ENCODE measurements around the gene ZDHHC20. TPM values are rescaled to one million over a fixed set of nuclear protein-coding genes. Genes with fewer than 3 reads are reported as not detected.

The ZDHHC20 gene, protein sequence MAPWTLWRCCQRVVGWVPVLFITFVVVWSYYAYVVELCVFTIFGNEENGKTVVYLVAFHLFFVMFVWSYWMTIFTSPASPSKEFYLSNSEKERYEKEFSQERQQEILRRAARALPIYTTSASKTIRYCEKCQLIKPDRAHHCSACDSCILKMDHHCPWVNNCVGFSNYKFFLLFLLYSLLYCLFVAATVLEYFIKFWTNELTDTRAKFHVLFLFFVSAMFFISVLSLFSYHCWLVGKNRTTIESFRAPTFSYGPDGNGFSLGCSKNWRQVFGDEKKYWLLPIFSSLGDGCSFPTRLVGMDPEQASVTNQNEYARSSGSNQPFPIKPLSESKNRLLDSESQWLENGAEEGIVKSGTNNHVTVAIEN
- 44.8 TPM for polyA plus RNA-seq (2013, experiment 1 of 2; ENCODE audit: insufficient read length)
- 52.5 TPM for polyA plus RNA-seq (2013, experiment 2 of 2; ENCODE audit: insufficient read length)

DNA sequence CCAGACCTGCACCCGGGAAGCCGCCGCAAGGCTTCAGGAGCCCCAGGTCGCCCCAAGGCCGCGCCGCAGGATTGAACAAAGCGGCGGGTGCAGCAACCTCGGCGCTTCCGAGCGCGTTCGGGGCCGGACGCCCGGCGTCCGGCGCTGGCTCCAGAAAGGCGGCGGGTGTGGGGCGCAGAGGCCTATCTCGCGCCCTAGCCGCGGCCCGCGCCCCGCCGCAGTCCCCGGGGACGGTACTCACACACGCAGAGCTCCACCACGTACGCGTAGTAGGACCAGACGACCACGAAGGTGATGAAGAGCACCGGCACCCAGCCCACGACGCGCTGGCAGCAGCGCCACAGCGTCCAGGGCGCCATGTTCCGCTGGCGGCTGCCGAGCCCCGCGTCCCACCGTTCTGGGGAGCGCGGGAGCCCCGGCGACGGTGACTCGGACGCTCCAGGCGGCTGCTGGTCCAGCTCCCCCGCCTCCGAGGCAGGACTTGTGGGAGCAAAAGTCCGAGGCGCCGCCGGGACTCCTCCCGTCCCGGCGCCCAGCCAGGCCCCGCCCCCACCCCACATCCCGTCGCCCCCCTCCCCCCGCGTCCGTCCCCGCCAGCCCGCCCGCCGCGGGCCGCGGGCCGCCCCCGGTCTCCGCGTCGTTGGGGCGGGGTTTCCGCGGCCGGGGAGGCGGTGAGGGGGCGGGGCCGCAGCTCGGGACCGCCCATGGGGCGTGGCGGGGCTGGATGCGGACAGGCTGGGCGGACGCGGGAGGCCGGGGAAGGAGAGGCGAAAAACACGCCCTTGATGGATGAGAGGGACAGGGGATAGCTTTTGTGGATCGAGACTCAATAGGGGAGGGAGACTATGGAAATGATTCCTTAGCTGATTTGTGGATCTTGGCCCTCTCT lies at the start of gene ZDHHC20:
ZDHHC20 (minus strand) TSS at position 491 of the 889 bp plus-strand sequence; CDS start at position 359, 132 bp downstream.
- peak; percentile 89 for DNase-seq

DNA sequence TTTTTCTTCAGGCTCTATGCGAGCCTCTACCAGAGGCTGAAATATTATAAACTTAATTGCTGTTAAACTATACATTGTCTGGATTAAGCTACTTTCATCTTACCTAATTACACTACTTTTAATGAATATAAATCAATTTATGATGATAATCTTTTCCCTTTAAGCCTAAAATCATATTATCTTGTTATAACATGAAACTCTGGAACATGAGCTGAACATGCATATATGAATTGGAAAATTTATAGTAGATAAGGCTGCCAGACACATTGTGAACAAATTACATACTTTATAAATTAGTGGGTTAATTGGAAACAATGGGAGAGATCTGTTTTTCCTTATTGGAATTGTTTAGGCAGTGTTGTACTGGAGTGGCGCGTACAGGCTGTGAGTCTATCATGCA lies 45.3 kb upstream of the ZDHHC20 start:
- DNase-seq: no peak

DNA sequence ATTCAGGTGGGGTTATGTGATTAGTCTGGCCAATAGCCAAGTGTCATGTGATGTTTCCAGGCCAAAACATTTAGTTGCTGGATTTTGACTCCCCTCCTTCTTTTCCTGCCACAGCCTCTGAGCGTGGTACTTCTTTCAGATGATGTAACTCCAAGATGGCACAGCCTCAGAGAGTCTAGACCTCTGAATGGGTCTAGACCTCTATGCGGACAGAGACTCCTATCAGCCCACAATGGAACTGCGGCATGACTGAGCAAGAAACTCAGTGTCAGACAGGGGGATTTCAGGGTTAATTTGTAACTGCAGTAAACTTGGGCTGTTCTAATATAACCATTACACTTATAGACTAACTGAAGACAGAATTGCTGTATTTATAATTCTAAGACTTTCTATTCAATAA lies 42.6 kb upstream of the ZDHHC20 start:
- DNase-seq: no peak

DNA sequence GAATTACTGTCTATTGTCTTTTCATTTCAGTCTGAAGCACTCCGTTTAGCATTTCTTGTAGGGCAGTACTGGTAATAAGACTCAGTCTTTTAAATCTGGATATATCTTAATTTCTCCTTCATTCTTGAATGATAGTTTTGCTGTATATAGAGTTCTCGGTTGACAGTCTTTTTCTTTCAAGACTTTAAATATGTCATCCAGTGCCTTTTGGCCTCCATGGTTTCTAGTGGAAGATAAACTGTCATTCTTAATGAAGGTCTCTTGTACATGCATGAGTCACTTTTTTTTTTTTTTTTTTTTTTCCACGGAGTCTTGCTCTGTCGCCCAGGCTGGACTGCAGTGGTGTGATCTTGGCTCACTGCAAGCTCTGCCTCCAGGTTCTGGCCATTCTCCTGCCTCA lies 27.2 kb upstream of the ZDHHC20 start:
- no peak for DNase-seq

DNA sequence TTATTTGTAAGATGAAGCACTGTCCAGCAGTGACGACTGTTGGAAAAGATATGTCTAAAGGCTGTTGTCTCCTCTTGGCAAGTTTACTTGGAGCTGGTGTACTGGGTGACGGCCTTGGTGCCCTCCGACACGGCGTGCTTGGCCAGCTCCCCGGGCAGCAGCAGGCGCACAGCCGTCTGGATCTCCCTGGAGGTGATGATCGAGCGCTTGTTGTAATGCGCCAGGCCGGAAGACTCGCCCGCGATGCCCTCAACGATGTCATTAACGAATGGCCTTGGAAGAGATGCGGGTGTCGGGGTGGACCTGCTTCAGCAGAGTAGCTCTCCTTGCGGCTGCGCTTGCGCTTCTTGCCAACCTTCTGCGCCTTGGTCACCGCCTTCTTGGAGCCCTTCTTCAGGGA lies 24.6 kb upstream of the ZDHHC20 start:
- no peak for DNase-seq

DNA sequence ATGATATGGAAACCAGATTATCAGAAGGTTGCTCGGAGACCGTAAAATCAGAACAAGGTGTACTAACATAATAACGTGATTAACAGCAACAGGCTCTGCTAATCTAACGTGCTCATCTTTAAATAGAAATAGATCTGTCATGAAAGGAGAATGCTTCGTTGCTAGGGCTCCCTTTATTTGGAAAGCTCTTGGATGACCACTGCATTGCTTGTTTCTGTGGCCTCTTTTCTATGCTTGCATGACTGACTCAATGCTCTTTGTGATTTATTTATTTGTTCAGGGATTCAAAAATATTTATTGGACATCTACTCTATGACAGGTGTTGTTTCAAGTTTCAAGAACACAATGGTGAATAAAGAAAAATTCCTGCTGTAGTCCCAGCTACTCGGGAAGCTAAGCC lies 22.3 kb upstream of the ZDHHC20 start:
- no peak for DNase-seq

DNA sequence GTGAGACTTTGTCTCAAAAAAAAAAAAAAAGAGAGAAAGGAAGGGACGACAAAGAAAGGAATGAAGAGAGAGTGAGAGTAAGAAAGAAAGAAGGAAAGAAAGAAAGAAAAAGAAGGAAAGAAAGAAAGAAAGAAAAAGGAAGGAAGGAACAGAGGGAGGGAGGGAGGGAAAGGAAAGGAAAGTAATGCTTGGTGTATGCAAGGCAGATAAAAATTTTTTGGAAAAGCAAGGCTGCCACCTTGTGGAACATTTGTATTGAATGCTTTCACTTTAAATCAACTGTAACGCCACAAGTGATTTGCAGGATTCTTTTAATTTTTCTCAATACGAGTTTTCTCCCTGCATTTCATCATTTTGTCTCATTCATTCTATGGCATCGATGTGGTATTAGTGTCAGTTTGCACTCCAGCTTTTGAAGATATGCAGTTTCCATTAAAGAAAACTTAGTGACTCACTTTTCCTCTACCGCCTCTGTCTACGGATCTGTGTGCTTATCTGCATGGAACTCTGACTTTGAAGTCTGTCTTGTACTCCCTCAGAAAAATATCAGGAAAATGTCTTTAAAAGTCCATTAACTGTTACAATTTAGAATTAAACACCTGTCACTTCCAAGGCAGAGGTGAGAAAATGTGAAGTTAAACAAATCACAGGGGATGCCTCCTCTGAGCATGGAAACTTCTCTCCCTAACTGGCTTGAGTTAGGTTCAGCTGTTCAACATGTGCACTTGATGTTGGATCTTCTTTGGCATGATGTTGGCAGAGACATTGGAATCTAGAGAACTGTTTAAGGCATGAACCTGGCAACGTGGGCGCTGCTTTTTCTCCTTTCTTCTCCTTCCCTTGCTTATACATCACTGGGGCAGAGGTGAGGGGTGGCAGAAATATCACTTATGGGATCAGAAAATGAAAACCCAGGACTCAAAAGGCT lies 20.0 kb upstream of the ZDHHC20 start:
- peak; percentile 80 for DNase-seq

DNA sequence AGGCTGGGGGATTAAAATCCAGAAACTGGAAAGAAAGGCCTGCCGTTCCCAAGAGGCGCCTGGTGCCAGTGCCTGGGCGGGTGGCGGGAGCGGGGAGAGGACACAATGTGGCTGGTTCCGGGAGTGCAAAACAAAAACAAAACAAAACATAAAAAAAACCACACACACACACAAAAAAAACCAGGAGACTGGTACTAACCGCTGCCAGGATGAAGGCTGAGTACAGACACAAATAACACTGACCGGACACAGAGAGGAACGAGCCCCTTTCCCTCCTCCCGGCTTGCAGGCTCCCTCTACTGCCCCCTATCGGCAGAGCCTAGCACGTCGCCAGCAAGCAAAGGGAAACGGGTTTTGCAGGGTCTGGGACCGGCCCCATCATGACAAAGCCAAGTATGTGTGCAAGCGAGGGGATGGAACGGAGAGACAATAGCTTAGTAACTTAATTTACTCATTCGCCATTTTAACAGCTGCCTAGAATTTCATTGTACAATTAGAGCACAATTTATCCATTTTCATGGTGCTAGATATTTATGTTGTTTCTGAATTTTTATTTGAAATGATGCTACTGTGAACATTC lies 17.9 kb upstream of the ZDHHC20 start:
- peak; percentile 80 for DNase-seq

DNA sequence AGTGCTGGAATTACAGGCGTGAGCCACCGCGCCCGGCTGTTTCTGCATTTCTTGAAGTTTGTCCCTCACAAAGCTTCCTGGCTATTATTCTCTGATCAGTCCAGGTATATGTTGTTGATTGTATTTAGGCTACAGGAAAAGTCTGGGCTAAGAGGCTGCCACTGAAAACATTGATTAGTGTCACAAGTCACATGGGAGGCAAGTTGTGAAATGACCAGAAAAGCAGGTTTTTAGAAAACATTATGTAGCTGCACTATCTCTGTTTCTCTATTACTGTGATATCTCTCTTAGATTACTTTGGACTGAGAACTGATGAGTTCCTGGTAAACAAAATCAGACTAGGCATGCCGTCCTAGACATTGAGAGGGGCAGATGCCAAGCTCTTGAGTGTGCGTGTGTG lies 16.0 kb upstream of the ZDHHC20 start:
- DNase-seq: no peak

DNA sequence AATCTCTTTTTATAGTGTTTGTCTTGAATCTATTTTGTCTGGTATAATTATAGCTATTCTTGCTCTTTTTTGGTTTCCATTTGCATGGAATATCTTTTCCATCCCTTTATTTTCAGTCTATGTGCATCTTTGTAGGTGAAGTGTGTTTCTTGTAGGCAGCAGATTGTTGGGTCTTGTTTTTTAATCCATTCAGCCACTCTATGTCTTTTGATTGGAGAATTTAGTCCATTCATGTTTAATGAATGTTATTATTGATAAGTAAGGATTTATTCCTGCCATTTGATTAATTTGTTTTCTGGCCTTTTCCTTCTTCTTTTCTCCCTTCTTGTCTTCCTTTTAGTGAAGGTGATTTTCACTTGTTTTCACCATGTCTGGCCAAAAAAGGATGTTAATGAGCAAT lies 11.7 kb upstream of the ZDHHC20 start:
- DNase-seq: no peak

DNA sequence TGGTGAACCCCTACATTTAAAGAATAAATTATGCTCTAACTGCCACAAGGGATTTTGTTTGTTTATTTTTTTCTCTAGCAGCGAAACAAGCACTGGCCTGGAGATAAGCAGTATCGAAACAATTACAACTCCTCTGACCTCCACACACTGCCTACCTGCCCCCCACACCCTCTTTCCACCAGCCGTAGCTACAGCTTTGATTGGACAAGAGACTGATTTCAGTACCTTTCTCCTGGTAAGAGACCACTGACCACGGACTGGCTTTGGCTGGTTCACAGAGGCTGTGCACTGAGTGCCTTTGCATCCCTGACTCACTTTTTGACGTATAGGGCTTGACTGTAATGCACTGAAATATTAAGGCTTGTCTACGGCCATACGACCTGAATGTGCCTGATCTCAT lies 7.4 kb upstream of the ZDHHC20 start:
- no peak for DNase-seq

DNA sequence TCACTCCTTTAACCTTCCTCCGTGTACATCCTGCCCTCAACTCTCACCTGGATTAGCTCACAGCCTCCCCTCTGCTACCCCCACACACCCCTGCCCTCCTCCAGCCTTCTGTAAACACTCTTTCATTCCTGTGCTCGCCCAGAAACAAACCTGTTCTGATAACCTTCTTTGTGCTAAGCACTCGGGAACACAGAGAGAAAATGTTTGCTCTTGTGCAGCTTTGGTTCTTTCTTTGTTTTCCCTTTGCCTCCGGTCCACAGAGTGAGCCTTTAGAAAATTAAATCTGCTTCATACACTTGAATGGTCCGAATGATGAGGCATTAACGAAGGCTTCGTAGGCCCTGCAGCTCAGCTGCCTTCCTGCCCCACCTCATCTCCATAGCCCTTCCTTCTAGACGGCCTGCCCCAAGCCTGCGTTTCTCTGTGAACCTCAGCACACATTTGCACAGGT lies 6.6 kb upstream of the ZDHHC20 start:
- DNase-seq: no peak

DNA sequence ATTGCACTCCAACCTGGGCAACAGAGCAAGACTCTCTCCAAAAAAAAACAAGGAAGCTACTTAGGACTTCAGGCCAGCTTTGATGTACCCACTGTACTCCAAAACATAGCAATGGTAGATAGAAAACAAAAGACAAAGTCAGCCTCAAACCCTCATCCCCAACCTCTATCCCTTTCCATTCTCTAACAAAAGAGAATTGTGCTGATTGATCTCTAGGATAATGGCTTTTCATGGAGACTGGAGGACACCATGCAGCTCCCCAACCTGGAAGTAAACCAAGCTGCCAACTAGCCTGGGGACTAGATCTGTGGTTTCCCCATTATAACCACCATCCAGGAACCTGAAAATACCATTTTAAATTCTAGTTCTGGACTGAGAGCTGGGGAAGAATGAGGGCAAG lies 4.3 kb upstream of the ZDHHC20 start:
- no peak for DNase-seq

DNA sequence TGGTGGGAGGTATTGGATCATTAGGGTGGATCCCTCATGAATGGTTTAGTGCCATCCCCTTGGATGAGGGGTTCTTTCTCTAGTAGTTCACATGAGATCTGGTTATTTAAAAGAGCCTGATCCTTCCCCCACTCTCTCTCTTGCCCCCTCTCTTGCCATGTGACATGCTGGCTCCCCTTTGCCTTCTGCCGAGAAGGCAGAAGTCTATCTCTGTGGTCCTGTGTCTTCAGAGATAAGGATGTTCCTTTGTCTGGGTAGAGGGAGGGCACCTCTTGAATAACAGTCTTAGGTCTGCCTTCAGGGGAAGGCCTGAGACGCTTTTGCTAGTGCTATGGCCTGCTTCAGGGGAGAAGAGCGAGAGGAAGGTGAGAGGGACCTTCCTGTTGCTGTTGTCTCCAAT lies 2.0 kb upstream of the ZDHHC20 start:
- no peak for DNase-seq

DNA sequence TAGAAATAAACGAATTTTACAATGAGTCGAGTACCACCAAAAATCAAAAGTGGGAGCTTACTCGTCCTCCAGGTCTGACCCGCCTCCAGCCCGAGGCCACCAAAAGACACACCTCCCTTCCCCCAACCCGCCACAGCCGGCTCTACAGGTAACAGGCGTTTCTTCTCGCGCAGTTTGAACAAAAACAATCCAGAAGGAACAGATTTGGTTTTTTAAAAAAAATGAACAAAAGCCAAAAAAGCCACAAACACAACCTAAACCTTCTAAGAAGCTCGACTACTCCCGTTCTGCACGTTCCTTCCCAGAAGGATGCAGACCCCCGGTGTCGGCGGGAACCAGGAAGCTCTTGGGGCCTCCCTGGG lies 671 bp downstream of the ZDHHC20 start:
- DNase-seq: no peak

DNA sequence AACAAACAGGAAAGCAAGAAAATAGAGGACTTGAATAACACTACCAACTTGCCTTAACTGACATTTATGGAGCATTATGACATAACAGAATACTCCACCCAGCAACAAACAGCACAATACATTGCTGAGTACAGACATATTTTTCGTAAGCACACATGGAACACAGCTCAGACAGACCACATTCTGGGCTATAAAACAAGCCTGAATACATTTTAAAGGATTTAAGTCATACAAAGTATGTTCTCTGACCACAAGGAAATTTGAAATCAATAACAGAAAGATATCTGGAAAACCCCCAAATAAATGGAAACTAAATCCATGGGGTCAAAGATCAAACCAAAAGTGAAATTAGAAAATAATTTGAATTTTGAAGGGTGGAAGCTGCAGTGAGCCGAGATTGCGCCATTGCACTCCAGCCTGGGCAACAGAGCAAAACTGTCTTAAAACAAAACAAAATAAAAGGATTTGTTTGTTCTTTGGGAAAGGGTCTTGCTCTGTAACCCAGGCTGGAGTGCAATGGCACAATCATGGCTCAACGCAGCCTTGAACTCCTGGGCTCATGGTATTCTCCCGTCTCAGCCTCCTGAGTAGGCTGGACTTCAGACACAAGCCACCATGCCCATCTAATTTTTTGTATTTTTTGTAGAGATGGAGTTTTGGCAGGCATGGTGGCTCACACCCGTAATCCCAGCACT lies 5.6 kb downstream of the ZDHHC20 start:
- peak; percentile 20 for DNase-seq

DNA sequence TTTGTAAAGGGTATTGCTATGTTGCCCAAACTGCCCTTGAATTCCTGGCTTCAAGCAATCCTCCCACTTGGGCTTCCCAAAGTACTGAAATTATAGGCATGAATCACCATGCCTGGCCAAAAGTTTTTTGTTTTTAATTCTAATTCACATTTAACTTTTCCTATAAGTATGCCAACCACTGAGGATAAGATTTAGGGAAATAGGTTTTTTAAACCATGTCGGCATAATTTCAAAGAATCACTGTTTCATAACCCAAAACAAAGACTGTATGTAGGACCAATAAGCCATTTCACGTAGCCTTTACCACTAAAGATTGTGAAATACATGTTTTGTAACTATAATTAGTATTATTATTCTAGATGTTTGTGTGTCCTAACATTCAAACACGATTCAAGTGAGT lies 8.2 kb downstream of the ZDHHC20 start:
- DNase-seq: no peak

DNA sequence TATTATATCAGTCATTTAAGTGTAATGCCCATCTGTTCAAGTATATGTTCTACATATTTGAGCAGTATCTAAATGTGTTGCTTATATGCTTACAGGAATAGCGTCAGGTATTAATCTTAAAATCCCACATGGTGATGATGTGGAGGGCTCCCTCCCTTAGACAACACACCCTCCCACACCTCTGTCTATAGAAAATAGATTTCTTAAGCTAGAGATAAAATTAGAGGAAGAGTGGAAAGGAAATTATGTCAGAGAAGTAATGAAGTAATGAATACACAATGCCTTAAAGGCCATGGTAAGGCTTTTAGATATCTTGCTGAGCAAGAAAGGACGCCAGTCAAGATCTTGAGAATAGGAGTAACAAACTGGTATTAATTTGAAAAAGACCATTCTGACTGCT lies 12.4 kb downstream of the ZDHHC20 start:
- DNase-seq: no peak

DNA sequence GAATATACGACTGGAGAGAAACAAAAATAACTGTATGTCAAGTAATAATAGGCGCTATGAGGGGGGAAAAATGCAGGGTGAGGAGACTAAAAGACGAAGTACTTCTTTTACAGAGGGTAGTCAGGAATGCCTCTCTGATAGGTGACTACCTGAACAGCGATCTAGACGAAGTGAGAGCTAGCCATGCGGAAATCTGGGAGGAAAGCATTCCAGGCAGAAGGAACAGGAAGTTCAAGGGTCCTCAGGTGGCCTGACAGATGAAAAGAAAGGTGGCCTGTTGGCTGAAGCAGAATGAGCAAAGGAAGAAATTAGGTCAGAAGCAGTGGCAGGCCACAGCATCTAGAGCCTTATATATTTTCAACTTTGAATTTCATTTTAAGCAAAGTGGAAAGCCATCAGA lies 13.3 kb downstream of the ZDHHC20 start:
- no peak for DNase-seq

DNA sequence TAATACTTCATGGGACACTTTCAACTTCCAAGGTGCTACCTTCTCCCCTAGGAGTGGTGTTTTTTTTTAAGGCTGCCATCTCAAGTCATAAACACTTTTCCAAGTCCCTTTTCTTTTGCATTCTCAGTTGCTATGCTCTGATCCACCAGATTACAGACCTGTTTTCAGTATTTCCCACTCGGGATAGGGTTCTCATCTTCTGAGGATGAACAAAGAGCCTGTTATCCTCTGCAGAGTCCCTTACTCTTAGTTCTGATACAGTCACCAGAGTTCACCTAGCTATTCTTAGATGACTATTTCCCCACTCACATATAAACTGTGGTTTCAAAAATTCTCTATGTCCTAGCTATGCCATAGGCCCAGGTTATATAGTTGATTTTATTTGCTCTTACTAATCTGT lies 15.9 kb downstream of the ZDHHC20 start:
- DNase-seq: no peak

DNA sequence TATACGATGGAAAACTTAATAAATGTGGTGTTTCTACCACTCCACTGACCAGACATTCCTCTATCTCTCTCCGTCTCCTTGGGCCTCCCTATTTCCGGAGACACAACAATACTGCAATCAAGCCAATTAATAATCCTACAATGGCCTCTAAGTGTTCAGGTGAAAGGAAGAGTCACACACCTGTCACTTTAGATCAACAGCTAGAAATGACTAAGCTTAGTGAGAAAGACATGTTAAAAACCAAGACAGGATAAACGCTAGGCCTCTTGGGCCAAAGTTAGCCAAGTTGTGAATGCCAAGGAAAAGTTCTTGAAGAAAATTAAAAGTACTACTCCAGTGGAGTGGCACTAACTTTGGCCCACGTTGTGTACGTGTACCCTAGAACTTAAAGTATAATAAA lies 22.5 kb downstream of the ZDHHC20 start:
- no peak for DNase-seq
